GM18526 (cell line): ENCODE measurements around the gene KDM4C.

Source experiments
- POLR2A ChIP-seq: IDR thresholded peaks from 3 replicates; pipeline ENCODE4 v1.6.1; 2011; ENCODE audit not compliant: insufficient read length; ENCODE audit errors: extremely low read depth

The KDM4C gene

DNA sequence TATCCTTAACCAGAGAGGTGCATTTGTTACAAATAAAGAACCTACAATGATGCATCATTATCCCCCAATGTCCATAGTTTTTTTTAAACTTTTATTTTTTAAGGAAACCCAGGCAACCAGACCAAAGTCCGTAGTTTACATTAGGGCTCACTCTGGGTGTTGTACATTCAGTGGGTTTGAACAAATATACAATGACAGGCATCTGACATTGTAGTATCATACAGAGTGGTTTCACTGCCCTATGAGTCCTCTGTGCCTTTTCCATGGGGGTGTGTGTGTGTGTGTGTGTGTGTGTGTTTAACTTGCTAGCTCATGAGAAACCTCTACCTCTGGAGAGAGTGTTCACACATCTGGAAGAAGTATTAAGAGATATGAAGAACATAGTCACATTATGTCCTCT, 141.5 kb downstream of the KDM4C start:
- no peak for TF ChIP-seq POLR2A

DNA sequence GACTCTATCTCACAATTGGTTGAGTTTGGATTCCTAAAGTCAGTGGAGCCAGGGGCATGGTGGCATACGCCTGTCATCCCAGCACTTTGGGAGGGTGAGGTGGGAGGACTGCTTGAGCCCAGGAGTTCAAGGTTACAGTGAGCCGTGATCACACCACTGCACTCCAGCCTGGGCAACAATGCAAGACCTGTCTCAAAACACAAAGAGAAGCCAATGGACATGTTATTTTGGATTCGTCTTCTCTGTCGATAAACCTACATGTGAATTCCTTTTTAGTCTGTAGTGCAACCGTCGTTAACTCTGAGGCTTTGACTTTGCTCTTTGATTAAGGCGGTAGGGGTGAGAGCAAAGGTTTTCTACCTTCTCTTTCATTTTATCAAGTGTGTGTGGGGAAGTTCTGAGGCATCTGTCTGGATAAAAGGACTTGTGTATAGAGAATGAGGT, 142.7 kb downstream of the KDM4C start:
- TF ChIP-seq POLR2A: no peak

DNA sequence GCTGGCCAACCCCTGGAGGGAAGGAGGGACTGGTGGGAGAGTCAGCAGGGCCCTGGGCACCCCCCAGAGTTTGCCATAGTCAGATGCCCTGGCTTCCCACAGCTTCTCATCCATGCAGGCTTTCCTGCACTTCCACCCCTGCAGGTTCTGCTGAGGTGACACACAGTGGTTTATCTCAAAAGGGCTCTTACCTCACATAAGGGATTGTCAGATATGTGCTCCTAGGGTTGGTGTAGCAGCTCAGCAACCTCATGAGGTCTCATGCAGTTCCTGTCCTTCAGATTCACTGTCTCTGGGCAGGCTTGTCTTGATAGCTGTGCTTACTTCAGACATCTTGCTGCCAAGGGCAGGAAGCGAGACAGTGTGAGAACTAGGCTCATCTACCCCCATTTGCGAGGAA, 143.4 kb downstream of the KDM4C start:
- TF ChIP-seq POLR2A: no peak

DNA sequence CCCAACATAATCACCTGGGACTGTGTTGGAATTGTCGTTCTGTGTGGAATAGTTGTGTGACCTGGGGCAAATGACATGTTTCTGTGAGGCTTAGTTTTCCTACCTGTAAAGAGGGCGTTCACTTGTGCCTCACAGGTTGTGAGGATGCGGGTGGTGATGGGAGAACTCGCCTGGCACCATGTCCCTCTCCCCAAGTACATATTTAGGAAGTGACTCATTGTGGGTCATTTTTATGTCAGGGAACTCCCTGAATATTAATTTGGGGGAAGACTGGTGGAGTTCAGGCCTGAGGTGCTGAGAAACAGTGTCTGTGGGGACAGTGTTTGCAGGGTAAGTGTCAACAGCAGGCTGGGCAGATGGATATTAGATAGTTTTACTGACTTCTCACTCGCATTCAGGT, 144.7 kb downstream of the KDM4C start:
- no peak for TF ChIP-seq POLR2A

DNA sequence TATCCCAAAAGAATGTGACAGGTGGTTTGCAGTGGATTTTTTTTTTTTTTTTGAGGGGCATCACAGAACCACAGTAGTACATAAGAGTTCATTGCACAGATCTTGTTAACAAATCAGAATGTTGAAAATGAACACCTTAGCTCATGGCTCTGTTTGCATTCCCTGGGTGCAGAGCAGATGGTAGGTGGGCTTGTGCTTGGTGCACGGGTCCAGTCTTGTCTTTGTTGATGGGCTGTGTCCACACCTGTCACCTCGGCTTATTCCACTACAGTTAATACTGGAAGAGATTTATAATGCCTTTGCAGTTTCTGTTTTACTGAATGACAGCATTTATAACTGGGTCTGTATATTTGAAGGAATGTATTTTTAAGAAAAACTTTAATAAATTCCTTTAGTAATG, 146.6 kb downstream of the KDM4C start:
- TF ChIP-seq POLR2A: no peak

- no peak for TF ChIP-seq POLR2A
These were observed 148.1 kb downstream of the KDM4C start for GRCh38 chr9:6905850-6906375.

DNA sequence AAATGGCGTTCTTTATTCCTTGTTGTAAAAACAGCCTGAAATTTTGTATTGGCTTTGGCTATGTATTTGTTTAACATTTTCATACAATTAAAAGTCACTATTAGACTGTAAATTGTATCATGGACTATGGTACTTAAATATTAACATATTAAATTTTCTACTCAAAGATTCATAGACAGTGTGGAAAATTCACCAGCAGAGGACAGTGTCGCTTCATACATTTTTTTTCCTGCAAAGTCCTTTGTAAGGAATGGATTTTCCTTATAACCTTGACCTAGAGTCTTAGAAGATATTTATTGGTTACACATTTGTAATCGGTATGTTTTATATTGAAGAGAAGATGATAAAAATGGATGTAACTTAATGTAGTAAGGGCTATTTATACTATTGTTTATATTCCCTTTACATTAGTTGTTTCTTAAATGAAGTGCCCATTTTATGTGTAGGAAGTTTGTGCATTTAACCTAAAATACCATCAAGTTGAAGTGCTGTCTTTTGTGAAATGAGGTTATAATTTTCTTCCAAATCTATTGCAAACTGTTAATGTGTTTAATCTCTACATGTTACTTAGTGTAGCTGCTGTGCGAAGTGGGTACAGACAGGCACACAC, 150.1 kb downstream of the KDM4C start:
- TF ChIP-seq POLR2A: no peak

GRCh38 chr9:6909181-6909580, 151.4 kb downstream of the KDM4C start:
- TF ChIP-seq POLR2A: no peak

GRCh38 chr9:6910032-6910431, 152.3 kb downstream of the KDM4C start:
- no peak for TF ChIP-seq POLR2A

DNA sequence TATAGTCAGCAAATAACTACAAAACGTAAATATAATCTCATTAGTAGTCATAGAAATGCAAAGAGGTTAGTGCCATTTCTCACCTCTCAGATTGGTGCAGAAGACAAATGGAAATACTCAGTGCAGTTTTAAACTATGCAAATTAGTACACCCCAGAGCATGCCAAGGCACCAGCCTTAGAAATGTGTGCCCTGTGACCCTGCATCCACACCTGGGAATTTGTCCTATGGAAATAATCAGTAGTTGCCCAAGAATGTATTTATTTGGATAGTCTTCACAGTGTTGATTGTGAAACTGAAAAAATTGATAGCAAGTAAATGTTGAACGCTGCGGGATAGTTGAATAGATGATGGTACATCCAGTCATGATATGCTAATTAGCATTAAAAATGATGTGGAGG, 152.7 kb downstream of the KDM4C start:
- no peak for TF ChIP-seq POLR2A

- TF ChIP-seq POLR2A: no peak
These were observed 154.3 kb downstream of the KDM4C start for GRCh38 chr9:6911901-6912638.

DNA sequence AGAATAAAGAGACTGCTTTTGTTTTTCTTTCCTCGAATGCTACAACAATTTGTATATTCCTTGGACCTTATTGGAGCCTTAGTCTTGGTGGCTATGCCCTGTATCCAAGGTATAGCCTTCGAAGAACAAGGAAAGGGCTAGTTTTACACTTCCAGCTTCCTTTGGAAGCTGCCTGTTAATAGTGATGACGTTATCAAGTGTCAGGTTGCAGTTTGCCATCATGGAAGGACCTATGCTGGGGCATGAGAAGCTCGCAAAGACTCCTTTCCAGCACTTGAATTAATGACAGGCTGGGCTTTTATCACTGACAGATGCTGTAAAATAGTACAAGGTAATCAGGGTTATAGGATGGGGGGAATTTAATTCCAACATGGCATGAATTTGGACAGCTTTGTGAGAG, 157.9 kb downstream of the KDM4C start:
- no peak for TF ChIP-seq POLR2A

GRCh38 chr9:6917162-6917561, 159.4 kb downstream of the KDM4C start:
- TF ChIP-seq POLR2A: no peak

DNA sequence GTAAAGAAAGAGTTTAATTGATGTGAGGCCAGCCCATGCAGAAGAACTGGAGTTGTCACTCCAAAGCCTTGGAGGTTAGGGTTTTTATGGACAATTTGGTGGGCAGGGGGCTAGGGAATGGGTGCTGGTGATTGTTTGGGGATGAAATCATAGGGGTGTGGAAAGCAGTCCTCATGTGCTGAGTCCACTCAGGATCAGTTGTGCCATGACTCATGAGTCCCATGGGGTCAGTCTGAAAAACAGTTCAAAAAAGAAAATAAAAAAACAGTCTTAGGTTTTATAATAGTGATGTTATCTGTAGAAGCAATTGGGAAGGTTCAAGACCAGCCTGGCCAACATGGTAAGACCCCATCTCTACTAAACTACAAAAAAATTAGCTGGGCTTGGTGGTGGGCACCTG, 162.3 kb downstream of the KDM4C start:
- no peak for TF ChIP-seq POLR2A

- no peak for TF ChIP-seq POLR2A
These were observed 163.5 kb downstream of the KDM4C start for GRCh38 chr9:6921315-6921714.

GRCh38 chr9:6922124-6922676, 164.4 kb downstream of the KDM4C start:
- TF ChIP-seq POLR2A: no peak
